Stimulated activated naive CD4-positive, alpha-beta T cell (primary cell): Measurements from ENCODE around the gene EBF3.
A peak's percentile ranks its signal among the peaks of the same experiment; 100 is the strongest.

Source experiments
- DNase-seq, 6 experiments: peaks; one replicate each; lab custom pipeline; 2025; lab: John Stamatoyannopoulos, UW

EBF3 gene

GRCh38 chr10:129890170-129890569 lies 73.9 kb downstream of the EBF3 start:
- DNase-seq: no peak

- peak in 4 of 6 experiments; percentile 3 to 16 (median 10) for DNase-seq
These were observed 75.1 kb downstream of the EBF3 start for GRCh38 chr10:129888784-129889616.

GRCh38 chr10:129887986-129888783 lies 75.9 kb downstream of the EBF3 start:
- no peak for DNase-seq

- no peak for DNase-seq
These were observed 76.6 kb downstream of the EBF3 start for GRCh38 chr10:129887381-129887905.

GRCh38 chr10:129886263-129886662 lies 77.8 kb downstream of the EBF3 start:
- no peak for DNase-seq

GRCh38 chr10:129885526-129885925 lies 78.5 kb downstream of the EBF3 start:
- no peak for DNase-seq

GRCh38 chr10:129884398-129885078 lies 79.5 kb downstream of the EBF3 start:
- DNase-seq: no peak

- DNase-seq: no peak
These were observed 80.3 kb downstream of the EBF3 start for GRCh38 chr10:129883626-129884397.

GRCh38 chr10:129883029-129883428 lies 81.0 kb downstream of the EBF3 start:
- no peak for DNase-seq

GRCh38 chr10:129882291-129883010 lies 81.6 kb downstream of the EBF3 start:
- DNase-seq: no peak

GRCh38 chr10:129881641-129882040 lies 82.4 kb downstream of the EBF3 start:
- DNase-seq: no peak

- no peak for DNase-seq
These were observed 83.7 kb downstream of the EBF3 start for GRCh38 chr10:129880191-129880870.

- no peak for DNase-seq
These were observed 84.4 kb downstream of the EBF3 start for GRCh38 chr10:129879655-129880054.

GRCh38 chr10:129878835-129879234 lies 85.2 kb downstream of the EBF3 start:
- DNase-seq: no peak

GRCh38 chr10:129877773-129878371 lies 86.2 kb downstream of the EBF3 start:
- peak in 3 of 6 experiments; percentile 5 to 34 (median 27) for DNase-seq

- no peak for DNase-seq
These were observed 87.2 kb downstream of the EBF3 start for GRCh38 chr10:129876838-129877237.

GRCh38 chr10:129875993-129876726 lies 87.9 kb downstream of the EBF3 start:
- DNase-seq: no peak

GRCh38 chr10:129873351-129873750 lies 90.7 kb downstream of the EBF3 start:
- no peak for DNase-seq

- no peak for DNase-seq
These were observed 92.1 kb downstream of the EBF3 start for GRCh38 chr10:129871966-129872365.
